Aorta (tissue), 5 donors: ENCODE data around the gene GLDN. TPM values are rescaled to one million over a fixed set of nuclear protein-coding genes. Genes with fewer than 3 reads are reported as not detected.

Source experiments
- ATAC-seq: fragments of 200-7000 bp; cut with Tn5 transposase; one replicate; pipeline ENCODE4 v1.9.1; 2022; ENCODE audit warnings: moderate library complexity; ENCODE audit not compliant: low FRiP score
- DNase-seq, 2 donors: peaks; one replicate each; pipeline ENCODE4 v3.0.0-alpha.2; 2020
- H3K27ac ChIP-seq, 2 donors: one replicate each; pipeline ENCODE4 v1.5.1; 2013; ENCODE audit warnings: low read length in 2 of 2, mild to moderate bottlenecking in 2 of 2, moderate library complexity in 2 of 2, control low read depth in 1 of 2, inconsistent platforms in 1 of 2, low read depth in 1 of 2
- H3K27me3 ChIP-seq, 2 donors: one replicate each; pipeline ENCODE4 v1.6.1; 2013; ENCODE audit warnings: control low read depth in 1 of 2, low read length in 1 of 2, mild to moderate bottlenecking in 1 of 2, moderate library complexity in 1 of 2; ENCODE audit not compliant: insufficient read depth in 2 of 2, control insufficient read depth in 1 of 2
- H3K36me3 ChIP-seq, 2 donors: one replicate each; pipeline ENCODE4 v1.6.1; 2013; ENCODE audit warnings: control low read depth in 1 of 2, low read length in 1 of 2, mild to moderate bottlenecking in 1 of 2; ENCODE audit not compliant: insufficient read depth in 2 of 2, control insufficient read depth in 1 of 2
- H3K4me1 ChIP-seq, 2 donors: one replicate each; pipeline ENCODE4 v1.6.1; 2013; ENCODE audit warnings: low read length in 2 of 2, control low read depth in 1 of 2, mild to moderate bottlenecking in 1 of 2, moderate library complexity in 1 of 2; ENCODE audit not compliant: insufficient read depth in 2 of 2, control insufficient read depth in 1 of 2
- H3K4me3 ChIP-seq, 2 donors: one replicate each; pipeline ENCODE4 v1.5.1; 2013; ENCODE audit warnings: low read length in 2 of 2, control low read depth in 1 of 2, mild to moderate bottlenecking in 1 of 2
- H3K9me3 ChIP-seq: one replicate; pipeline ENCODE4 v1.6.1; 2013; ENCODE audit warnings: mild to moderate bottlenecking, low read length; ENCODE audit not compliant: control insufficient read depth
- WGBS, 2 donors: extraction: QIAGEN DNeasy Blood & Tissue Kit; methylation state at CpG; one replicate each; pipeline ENCODE4 v1.1.7; 2013; 5-methylcytosine and 5-hydroxymethylcytosine counted together
- intact Hi-C, 2 donors: fragments of 100-400 bp; cut with DNase I; formaldehyde crosslinking; loops; one replicate each; pipeline versions ENCODE4 v1.14.2 to v1.15.0; 2022
- polyA plus RNA-seq, 2 donors: library from polyadenylated mRNA; stranded (reverse); fragments of 200-250 nt; gene quantifications; one replicate each; pipeline ENCODE4 v1.2.3, GENCODE V29; 2013
- total RNA-seq, 2 donors: library from RNA; stranded (reverse); fragmentation: NEBNext Ultra II Directional; extraction: Animal tissue kit (Norgen Biotek cat#: 25700); gene quantifications; one replicate each; pipeline ENCODE4 v1.2.1, GENCODE V29; 2021
- donor health status: healthy with polysubstance abuse.
- donor health status: Bipolar disorder and iron deficiency.
- donor health status: DM: no; HTN: no; CAD: no.
- donor health status: DM: no; HTN: no; CAD: no.
- donor health status: DM: yes; HTN: yes; CAD: no.

Gene GLDN
- total and polyA plus RNA-seq, 4 donors = 3.0 to 49.2 (median 15.9) TPM

DNA sequence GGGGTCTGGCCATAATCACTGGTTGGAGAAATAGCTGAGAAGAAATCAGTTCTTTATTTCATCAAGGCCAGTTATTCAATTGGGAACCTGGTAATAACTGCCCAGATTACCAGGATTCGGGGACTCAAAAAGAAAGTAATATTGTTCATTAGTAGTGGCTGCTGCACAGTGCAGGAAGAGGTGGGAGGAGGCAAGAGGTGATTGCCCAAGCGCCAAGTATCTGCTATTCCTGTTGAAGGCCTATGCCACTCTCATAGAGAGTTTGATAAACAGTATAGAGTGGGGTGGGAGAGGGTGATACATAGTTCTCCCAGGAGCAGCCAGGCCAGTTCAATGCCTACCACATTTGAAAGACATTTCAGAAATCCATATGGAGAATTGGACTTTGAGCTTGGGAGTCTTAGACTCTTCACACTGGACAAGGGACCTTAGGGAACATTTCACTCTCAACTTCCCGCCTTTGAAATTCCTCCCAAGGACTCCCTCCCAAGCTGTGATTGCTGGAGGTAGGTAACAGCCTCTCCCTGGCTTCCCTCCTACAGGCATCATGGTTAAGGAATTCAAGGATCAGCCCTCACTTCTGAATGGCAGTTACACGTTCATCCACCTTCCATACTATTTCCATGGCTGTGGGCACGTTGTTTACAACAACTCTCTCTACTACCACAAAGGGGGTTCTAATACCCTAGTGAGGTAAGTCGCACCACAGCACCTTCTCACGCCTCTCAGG, 59.8 kb downstream of the GLDN start:
- Histone ChIP-seq H3K27ac (no peak overlapping the region), H3K4me1 (no peaks in the 10 kb centered on the region), H3K36me3 (peaks cover 3 to 6% of the 10 kb centered on the region in 2 donors), H3K27me3 (no peaks in the 10 kb centered on the region), H3K4me3 (no peak overlapping the region), H3K9me3 (no peaks in the 10 kb centered on the region)
- 92 to 94% methylated on average over 7 of the region's 7 CpGs for WGBS, 2 donors
- ATAC-seq (no peak), DNase-seq (no peak)
- intact Hi-C loops = no loop called here

DNA sequence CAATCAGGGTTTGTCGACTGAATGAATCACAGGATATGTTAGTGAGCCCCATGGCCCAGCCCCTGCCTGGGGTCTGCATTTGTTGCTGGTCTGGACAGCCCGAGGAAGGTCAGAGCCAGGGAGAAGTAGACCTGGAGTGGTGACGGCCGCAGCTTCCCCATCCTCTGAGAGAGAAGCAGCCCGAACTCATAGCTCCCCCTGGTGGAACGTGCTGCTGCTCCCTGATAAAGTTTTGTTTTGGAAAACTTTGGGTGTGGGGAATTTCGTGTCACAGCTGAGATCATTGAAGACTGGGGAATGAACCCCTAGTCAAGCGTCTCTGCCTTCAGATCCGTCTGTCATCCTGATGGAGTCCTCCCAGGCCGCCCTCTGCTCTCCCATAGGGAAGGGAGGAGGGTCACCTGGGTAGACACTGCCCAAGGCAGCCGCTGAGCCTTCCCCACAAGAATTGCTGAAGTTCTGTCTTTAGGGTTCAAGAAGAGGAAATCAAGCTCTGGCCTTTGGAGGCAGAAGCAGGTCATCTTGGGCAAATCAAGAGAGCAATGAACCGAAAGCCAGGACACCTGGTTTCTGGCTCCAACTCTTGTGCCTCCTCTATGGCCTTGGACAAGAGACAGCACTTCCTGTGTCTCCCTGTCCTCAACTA, 60.5 kb downstream of the GLDN start:
- no peak overlapping the region for H3K27ac ChIP-seq
- ATAC-seq (peak; percentile 50), DNase-seq (peak; percentile 74 to 76)
- no peaks in the 10 kb centered on the region for H3K27me3 ChIP-seq
- 55% methylated on average over 12 of the region's 12 CpGs for WGBS, 2 donors
- no peaks in the 10 kb centered on the region for H3K4me1 ChIP-seq
- H3K36me3 ChIP-seq = peaks cover 2 to 6% of the 10 kb centered on the region in 2 donors
- intact Hi-C loops = no loop called here
- no peak overlapping the region for H3K4me3 ChIP-seq
- no peaks in the 10 kb centered on the region for H3K9me3 ChIP-seq

DNA sequence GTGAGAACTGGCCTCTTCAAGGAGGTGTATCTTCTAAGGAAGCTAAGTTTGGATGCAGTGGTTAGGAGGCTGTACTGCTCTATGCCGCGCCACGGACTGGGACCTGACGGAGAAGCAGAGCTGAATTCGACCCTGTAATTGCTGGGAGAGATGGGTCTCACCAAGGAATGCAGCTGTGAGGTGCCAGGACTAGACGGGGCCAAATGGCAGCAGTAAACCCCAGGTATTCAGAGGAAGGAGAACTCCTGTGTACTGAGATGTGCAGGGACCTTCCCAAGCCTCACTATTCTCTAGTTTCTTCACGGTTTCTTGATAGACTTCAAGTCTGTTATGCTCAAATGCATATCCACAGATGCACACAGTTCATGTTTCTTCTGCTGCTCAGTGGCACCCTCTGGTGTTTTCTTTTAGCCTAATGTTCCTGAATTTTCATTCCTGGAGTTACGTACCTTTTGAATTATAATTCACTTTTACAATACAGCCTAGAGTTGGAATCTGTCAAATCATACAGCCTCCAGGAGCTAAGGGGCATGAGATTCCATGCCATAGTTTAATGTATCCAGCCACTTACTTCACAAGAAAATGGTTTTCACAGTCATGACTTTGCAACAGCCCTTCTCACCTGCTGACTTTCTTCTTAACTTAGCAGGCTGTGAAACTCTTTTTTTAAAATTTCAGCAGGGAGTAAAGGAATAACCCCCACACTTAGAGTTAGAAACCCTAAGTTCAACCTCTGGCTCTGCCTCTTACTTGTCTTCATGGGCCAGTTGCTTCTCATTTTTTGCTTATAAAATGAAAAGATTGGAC, 61.8 kb downstream of the GLDN start:
- Histone ChIP-seq H3K36me3 (peaks cover 2 to 6% of the 10 kb centered on the region in 2 donors), H3K4me3 (no peak overlapping the region), H3K9me3 (no peaks in the 10 kb centered on the region), H3K27me3 (no peaks in the 10 kb centered on the region), H3K27ac (no peak overlapping the region), H3K4me1 (no peaks in the 10 kb centered on the region)
- 58 to 67% methylated on average over 8 of the region's 8 CpGs for WGBS, 2 donors
- ATAC-seq (peak; percentile 25), DNase-seq (no peak)
- intact Hi-C loops = no loop called here

DNA sequence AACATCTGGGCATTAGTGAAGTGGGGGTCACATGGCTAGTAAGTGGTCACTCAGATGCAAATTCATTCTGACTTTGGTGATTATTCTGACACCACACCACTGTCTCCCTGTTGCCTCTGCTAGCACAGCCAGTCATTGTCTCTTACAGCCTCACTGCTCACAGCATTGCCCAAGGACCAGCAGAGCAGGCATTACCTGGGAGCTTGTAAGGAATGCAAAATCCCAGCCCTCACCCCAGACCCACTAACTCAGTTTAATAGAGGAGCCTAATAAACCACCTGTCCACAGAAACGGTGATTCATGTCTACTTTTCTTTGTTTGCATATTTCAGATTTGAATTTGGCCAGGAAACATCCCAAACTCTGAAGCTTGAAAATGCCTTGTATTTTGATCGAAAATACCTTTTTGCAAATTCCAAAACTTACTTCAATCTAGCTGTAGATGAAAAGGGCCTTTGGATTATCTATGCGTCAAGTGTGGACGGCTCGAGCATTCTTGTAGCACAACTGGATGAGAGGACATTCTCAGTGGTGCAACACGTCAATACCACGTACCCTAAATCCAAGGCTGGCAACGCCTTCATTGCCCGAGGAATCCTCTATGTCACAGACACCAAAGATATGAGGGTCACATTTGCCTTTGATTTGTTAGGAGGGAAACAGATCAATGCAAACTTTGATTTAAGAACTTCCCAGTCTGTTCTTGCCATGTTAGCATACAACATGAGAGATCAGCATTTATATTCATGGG, 62.7 kb downstream of the GLDN start:
- Histone ChIP-seq H3K27me3 (no peaks in the 10 kb centered on the region), H3K27ac (no peak overlapping the region), H3K9me3 (no peaks in the 10 kb centered on the region), H3K4me1 (no peaks in the 10 kb centered on the region), H3K4me3 (no peak overlapping the region), H3K36me3 (peaks cover 2 to 6% of the 10 kb centered on the region in 2 donors)
- intact Hi-C loops = no loop called here
- WGBS, 2 donors = 92 to 94% methylated on average over 9 of the region's 9 CpGs
- ATAC-seq (no peak), DNase-seq (no peak)

DNA sequence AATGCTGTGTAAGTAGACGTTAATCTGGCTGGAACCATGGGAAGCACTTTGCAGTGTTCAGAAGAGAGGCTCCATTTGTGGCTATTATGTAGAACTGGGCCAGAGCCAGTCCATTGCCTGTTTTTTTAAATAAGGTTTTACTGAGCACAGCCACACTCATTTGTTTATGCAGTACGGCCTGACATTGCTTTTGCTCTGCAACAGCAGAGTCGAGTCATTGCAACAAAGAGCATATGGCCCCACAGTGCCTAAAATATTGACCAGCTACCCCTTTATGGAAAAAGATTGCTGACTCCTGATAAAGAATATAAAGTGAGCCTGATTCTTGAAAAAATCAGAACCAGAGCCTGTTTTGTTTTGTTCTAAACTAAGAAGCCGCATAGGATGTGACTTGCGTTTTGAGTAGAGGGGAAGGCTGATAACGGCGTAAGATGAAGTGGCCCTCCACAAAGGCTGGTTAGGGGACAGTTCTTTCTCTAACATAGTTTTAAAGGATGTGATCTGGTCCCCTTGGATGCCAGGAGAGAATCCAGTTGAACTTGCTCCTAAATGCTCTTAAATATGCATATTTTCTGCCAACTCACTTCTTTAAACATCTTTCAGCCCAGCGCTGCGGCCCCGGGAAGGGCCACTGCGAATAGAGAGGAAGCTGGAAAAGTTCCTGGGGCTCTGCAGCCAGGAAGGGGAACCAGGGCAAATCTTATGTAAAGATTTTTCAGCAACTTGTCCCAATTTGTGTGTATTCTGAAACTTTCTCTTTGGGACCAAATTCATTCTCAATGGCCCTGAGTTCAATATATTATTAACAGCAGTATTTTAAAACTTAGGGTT, 64.5 kb downstream of the GLDN start:
- Histone ChIP-seq H3K27me3 (no peaks in the 10 kb centered on the region), H3K27ac (no peak overlapping the region), H3K4me1 (no peaks in the 10 kb centered on the region), H3K9me3 (no peaks in the 10 kb centered on the region), H3K4me3 (no peak overlapping the region), H3K36me3 (peaks cover 0 to 9% of the 10 kb centered on the region in 2 donors)
- WGBS, 2 donors = 48 to 57% methylated on average over 11 of the region's 11 CpGs
- ATAC-seq = no peak
- DNase-seq = no peak
- intact Hi-C loops = no loop called here

DNA sequence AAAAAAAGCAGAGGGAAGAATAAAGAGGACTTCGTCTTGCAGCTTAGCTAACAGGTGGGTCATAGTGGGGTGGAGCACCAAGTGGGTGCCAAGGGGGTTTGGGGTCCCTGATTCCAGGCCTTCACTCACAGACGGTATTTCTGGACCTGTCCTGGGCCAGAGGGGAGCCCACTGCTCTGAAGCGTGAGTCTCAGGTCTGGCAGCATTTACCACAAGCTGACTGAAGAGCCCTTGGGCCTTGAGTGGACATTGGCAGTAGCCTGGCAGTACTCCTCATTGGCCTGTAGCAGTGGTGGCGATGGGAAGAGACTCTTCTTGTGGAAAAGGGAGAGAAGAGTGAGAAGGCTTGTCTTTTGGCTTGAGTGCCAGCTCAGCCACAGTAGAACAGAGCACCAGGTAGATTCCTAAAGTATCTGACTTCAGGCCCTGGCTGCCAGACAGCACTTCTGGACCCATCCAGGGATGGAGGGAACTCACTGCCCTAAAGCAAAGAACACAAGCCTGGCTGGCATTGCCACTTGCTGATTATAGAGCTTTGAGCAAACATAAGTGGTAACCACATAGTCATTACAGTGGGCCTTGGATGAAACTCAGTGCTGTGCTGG, 72.9 kb downstream of the GLDN start:
- WGBS, 2 donors = 90 to 95% methylated on average over 4 of the region's 4 CpGs
- Histone ChIP-seq H3K36me3 (peaks cover 0 to 11% of the 10 kb centered on the region in 2 donors), H3K4me3 (no peak overlapping the region), H3K4me1 (no peaks in the 10 kb centered on the region), H3K27me3 (no peaks in the 10 kb centered on the region), H3K27ac (no peak overlapping the region), H3K9me3 (no peaks in the 10 kb centered on the region)
- DNase-seq = no peak
- ATAC-seq = no peak
- intact Hi-C loops = no loop called here

DNA sequence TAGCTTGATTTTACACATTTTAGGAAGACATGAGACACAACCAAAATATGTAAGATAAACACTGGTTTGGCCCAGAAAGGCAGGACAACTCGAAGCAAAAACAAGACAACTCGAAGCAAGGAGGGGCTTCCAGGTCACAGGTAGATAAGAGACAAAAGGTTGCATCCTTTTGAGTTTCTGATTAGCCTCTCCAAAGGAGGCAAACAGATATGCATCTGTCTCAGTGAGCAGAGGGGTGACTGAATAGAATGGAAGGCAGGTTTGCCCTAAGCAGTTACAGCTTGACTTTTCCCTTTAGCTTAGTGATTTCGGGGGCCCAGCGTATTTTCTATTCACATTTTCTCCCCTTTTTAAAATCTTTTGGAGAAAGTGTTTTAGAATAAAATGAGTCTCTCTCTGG, 74.7 kb downstream of the GLDN start:
- 51 to 53% methylated on average over 4 of the region's 4 CpGs for WGBS, 2 donors
- no peak for DNase-seq
- intact Hi-C loops = no loop called here

More for the DNA sequence above, 74.7 kb downstream of the GLDN start:
- no peak for ATAC-seq
- Histone ChIP-seq H3K9me3 (no peaks in the 10 kb centered on the region), H3K27ac (no peak overlapping the region), H3K4me3 (no peak overlapping the region), H3K4me1 (no peaks in the 10 kb centered on the region), H3K27me3 (no peaks in the 10 kb centered on the region), H3K36me3 (peaks cover 0 to 5% of the 10 kb centered on the region in 2 donors)
